ENCODE measurements around the gene ELL. TPM values are rescaled to one million over a fixed set of nuclear protein-coding genes. Genes with fewer than 3 reads are reported as not detected.

The ELL gene
- total RNA-seq, 1 experiment from 2014 or later = 22.9 TPM

DNA sequence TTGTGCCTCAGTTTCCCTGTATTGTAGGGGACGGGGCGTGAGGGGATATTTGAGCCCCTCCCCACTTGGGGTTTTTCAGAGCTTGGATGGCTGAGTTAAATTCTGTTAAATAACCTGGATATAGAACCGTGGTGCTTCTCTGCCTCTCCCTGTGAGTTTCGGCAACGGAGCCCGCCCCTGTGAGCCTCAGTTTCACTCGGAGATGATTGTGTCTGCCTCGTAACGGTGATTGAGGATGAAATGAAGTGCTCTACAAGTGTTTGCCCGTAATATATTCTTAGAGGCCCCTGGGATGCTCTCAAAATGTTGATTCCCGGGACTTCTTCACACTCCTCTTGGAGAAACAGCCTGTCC, 36.3 kb upstream of the ELL start:
- ChIA-PET CTCF (interaction anchor here (0.9 to 1.5 kb wide), 2 partner anchors 31 to 73 kb away, joined by 3 read pairs; no protein-coding TSS in a partner anchor), POLR2A (interaction anchor here (0.7 to 2.4 kb wide), 7 partner anchors 11 to 142 kb away, joined by 3 to 15 read pairs (median 7); partner anchors contain the start of genes ELL, FKBP8 and UBA52), RAD21 (ENCODE audit: low non-redundant PET in 1 of 2, low total read pairs in 2 of 2, uncharacterized antibody in 2 of 2, unreplicated experiment in 2 of 2) (no interaction called here)
- Histone ChIP-seq H3K79me2 (ENCODE audit: insufficient read depth, low read length) (peaks cover 56% of the 10 kb centered on the region), H3K36me3 (ENCODE audit: control insufficient read depth in 1 of 2, insufficient read depth in 2 of 2, low read length in 2 of 2) (peaks cover 6 to 19% of the 10 kb centered on the region in 2 experiments; a peak in 2 of 4 replicates), H2AFZ (ENCODE audit: low read depth, low read length, poor library complexity, severe bottlenecking) (no peak overlapping the region), H3K4me1 (ENCODE audit: control insufficient read depth in 1 of 2, insufficient read depth in 2 of 2, low read length in 2 of 2) (peaks cover 4 to 22% of the 10 kb centered on the region in 2 experiments; a peak in 3 of 4 replicates), H3K27me3 (ENCODE audit: insufficient read depth, low read length) (no peaks in the 10 kb centered on the region), H3K27ac (ENCODE audit: low read depth, low read length) (peak overlapping the region; percentile 79), H3K9me3 (ENCODE audit: control insufficient read depth in 1 of 2, insufficient read depth in 1 of 2, low read depth in 1 of 2, low read length in 2 of 2) (no peaks in the 10 kb centered on the region), H4K20me1 (ENCODE audit: insufficient read depth) (no peaks in the 10 kb centered on the region), H3K9me2 (ENCODE audit: insufficient read depth) (no peaks in the 10 kb centered on the region), H3K9ac (ENCODE audit: low read length) (peak overlapping the region; percentile 94), H3K4me2 (ENCODE audit: low read length) (peak overlapping the region; percentile 91), H3K4me3 (replicated peaks in 1 of 2; ENCODE audit: low read depth in 1 of 2, low read length in 2 of 2) (peak overlapping the region; percentile 89 to 100)
- TSS peak; percentile 66 for BruUV-seq (replicated peaks)
- intact Hi-C loops (cut with micrococcal nuclease) = no loop called here
- no peak for DNase-seq (ENCODE audit: low read depth, low spot score)
- no peak for TF ChIP-seq SIN3A (IDR thresholded peaks at IDR 0.05; ENCODE audit: low read depth)
- TF ChIP-seq EGR1 (IDR thresholded peaks at IDR 0.05; ENCODE audit: low read depth) = no peak
- TF ChIP-seq ATF3 (IDR thresholded peaks at IDR 0.05) = no peak
- TF ChIP-seq SP1 (IDR thresholded peaks at IDR 0.05; ENCODE audit: low read depth) = no peak
- TF ChIP-seq TCF7L2 (IDR thresholded peaks at IDR 0.05; ENCODE audit: borderline replicate concordance, extremely low read depth, insufficient read depth, insufficient read length) = no peak
- TF ChIP-seq JUND (IDR thresholded peaks at IDR 0.05) = no peak
- no peak for TF ChIP-seq CEBPB (IDR thresholded peaks at IDR 0.05; ENCODE audit: low read depth)
- TF ChIP-seq EZH2 (IDR thresholded peaks at IDR 0.05) = no peak
- no peak for TF ChIP-seq SRF (IDR thresholded peaks at IDR 0.05; ENCODE audit: low read depth)
- TF ChIP-seq FOSL1 (IDR thresholded peaks at IDR 0.05; ENCODE audit: low read depth) = no peak
- TF ChIP-seq, protein P1, sequence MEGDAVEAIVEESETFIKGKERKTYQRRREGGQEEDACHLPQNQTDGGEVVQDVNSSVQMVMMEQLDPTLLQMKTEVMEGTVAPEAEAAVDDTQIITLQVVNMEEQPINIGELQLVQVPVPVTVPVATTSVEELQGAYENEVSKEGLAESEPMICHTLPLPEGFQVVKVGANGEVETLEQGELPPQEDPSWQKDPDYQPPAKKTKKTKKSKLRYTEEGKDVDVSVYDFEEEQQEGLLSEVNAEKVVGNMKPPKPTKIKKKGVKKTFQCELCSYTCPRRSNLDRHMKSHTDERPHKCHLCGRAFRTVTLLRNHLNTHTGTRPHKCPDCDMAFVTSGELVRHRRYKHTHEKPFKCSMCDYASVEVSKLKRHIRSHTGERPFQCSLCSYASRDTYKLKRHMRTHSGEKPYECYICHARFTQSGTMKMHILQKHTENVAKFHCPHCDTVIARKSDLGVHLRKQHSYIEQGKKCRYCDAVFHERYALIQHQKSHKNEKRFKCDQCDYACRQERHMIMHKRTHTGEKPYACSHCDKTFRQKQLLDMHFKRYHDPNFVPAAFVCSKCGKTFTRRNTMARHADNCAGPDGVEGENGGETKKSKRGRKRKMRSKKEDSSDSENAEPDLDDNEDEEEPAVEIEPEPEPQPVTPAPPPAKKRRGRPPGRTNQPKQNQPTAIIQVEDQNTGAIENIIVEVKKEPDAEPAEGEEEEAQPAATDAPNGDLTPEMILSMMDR (IDR thresholded peaks at IDR 0.05 in 2 of 3, conservative IDR thresholded peaks at IDR 0.05 in 1 of 3; ENCODE audit: borderline replicate concordance in 1 of 3, insufficient read depth in 1 of 3, low read depth in 2 of 3, low read length in 2 of 3) = no peak
- TF ChIP-seq, protein P2, sequence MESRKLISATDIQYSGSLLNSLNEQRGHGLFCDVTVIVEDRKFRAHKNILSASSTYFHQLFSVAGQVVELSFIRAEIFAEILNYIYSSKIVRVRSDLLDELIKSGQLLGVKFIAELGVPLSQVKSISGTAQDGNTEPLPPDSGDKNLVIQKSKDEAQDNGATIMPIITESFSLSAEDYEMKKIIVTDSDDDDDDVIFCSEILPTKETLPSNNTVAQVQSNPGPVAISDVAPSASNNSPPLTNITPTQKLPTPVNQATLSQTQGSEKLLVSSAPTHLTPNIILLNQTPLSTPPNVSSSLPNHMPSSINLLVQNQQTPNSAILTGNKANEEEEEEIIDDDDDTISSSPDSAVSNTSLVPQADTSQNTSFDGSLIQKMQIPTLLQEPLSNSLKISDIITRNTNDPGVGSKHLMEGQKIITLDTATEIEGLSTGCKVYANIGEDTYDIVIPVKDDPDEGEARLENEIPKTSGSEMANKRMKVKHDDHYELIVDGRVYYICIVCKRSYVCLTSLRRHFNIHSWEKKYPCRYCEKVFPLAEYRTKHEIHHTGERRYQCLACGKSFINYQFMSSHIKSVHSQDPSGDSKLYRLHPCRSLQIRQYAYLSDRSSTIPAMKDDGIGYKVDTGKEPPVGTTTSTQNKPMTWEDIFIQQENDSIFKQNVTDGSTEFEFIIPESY (IDR thresholded peaks at IDR 0.05; ENCODE audit: extremely low read depth, insufficient replicate concordance, low read length) = no peak
- TF ChIP-seq RAD21 (IDR thresholded peaks at IDR 0.05; ENCODE audit: low read depth) = no peak
- TF ChIP-seq ELF1 (IDR thresholded peaks at IDR 0.05; ENCODE audit: borderline replicate concordance, low read depth) = no peak
- no peak for ATAC-seq
